ENCODE results near the gene MRPL37. TPM values are rescaled to one million over a fixed set of nuclear protein-coding genes. Genes with fewer than 3 reads are reported as not detected.

MRPL37 gene
- total RNA-seq: 100 to 1,000 TPM in 1 of 6 experiments, 10 to 100 TPM in 5; 56.2 to 108 (median 73.4) TPM
- long read RNA-seq, transcript MRPL37-202 (7 exons, 1,483 nt): major isoform, 17 of 25 reads
- long read RNA-seq, partial matches to known transcripts: 8 of 25 reads
- long read RNA-seq, other reads (novel, unspliced or antisense): 0 of 25 reads

GRCh38 chr1:54199765-54200518, at the start of gene MRPL37, which contains the start of gene CYB5RL:
Gene MRPL37, plus strand, starts transcription at chr1:54200167. Its CDS starts 77 bp downstream, at chr1:54200244.
Gene CYB5RL, minus strand, starts transcription at chr1:54200030. Its CDS starts 4,414 bp downstream, at chr1:54195616.
- peak; percentile 97 to 98 (median 98) for ATAC-seq
- Histone ChIP-seq H3K36me3 (peaks cover 0 to 9% (median under 1%) of the 10 kb centered on the region in 4 donors), H3K27ac (peak within 1 kb of the TSS; percentile 67 to 85 (median 83))

GRCh38 chr1:54151013-54151412, 49.0 kb upstream of the MRPL37 start:
- H3K4me3 ChIP-seq: no peak overlapping the region
- ATAC-seq: no peak
- intact Hi-C loops (cut with DNase I): no loop called here
- H3K27ac ChIP-seq: no peak overlapping the region
- 100% methylated on average over 5 of the region's 5 CpGs for WGBS (ENCODE audit: insufficient coverage, low coverage, low lambda C conversion rate, missing lambda C conversion rate)
- no peak for DNase-seq
- TF ChIP-seq POLR2A (IDR thresholded peaks at IDR 0.05) (no peak), CTCF (IDR thresholded peaks at IDR 0.05) (no peak)
- H3K27me3 ChIP-seq: no peaks in the 10 kb centered on the region
- peaks cover 0 to 11% (median 4%) of the 10 kb centered on the region in 4 donors for H3K4me1 ChIP-seq
- no peaks in the 10 kb centered on the region for H3K9me3 ChIP-seq
- H3K36me3 ChIP-seq: no peaks in the 10 kb centered on the region

More at GRCh38 chr1:54199765-54200518, at the start of gene MRPL37, which contains the start of gene CYB5RL:
- H3K27me3 ChIP-seq: no peaks in the 10 kb centered on the region
- intact Hi-C loops (cut with DNase I): no loop called here
- peaks cover 0 to 24% (median 8%) of the 10 kb centered on the region in 4 donors for H3K4me1 ChIP-seq
- DNase-seq: peak; percentile 90 to 96 (median 92)
- H3K9me3 ChIP-seq: no peaks in the 10 kb centered on the region
- 0% methylated on average over 18 of the region's 51 CpGs for WGBS (ENCODE audit: insufficient coverage, low coverage, low lambda C conversion rate, missing lambda C conversion rate)
- H3K4me3 ChIP-seq: peak within 1 kb of the TSS; percentile 86 to 99 (median 97)
- TF ChIP-seq CTCF (IDR thresholded peaks at IDR 0.05) (no peak), POLR2A (IDR thresholded peaks at IDR 0.05) (peak; percentile 53)

GRCh38 chr1:54152696-54153095, 47.3 kb upstream of the MRPL37 start, which contains the start of gene CDCP2:
Gene CDCP2, minus strand, starts transcription at chr1:54153000. Its CDS starts 78 bp downstream, at chr1:54152922.
- TF ChIP-seq POLR2A (IDR thresholded peaks at IDR 0.05): no peak
- no peak for TF ChIP-seq CTCF (IDR thresholded peaks at IDR 0.05)
- H3K4me1 ChIP-seq: peaks cover 0 to 11% (median 4%) of the 10 kb centered on the region in 4 donors
- no peaks in the 10 kb centered on the region for H3K27me3 ChIP-seq
- intact Hi-C loops (cut with DNase I): no loop called here
- H3K36me3 ChIP-seq: no peaks in the 10 kb centered on the region
- ATAC-seq (no peak), DNase-seq (no peak)
- no peak within 1 kb of the TSS for H3K4me3 ChIP-seq
- WGBS (ENCODE audit: insufficient coverage, low coverage, low lambda C conversion rate, missing lambda C conversion rate): 84% methylated on average over 2 of the region's 5 CpGs
- no peak within 1 kb of the TSS for H3K27ac ChIP-seq
- H3K9me3 ChIP-seq: no peaks in the 10 kb centered on the region

GRCh38 chr1:54153535-54154439, 46.2 kb upstream of the MRPL37 start:
- H3K27ac ChIP-seq: no peak overlapping the region
- H3K36me3 ChIP-seq: no peaks in the 10 kb centered on the region
- H3K27me3 ChIP-seq: no peaks in the 10 kb centered on the region
- DNase-seq (peak; percentile 71 to 90 (median 81)), ATAC-seq (peak; percentile 96 to 98 (median 98))
- intact Hi-C loops (cut with DNase I): no loop called here
- H3K4me3 ChIP-seq: no peak overlapping the region
- WGBS (ENCODE audit: insufficient coverage, low coverage, low lambda C conversion rate, missing lambda C conversion rate): 27% methylated on average over 16 of the region's 19 CpGs
- no peaks in the 10 kb centered on the region for H3K9me3 ChIP-seq
- no peak for TF ChIP-seq CTCF (IDR thresholded peaks at IDR 0.05)
- no peak for TF ChIP-seq POLR2A (IDR thresholded peaks at IDR 0.05)
- peaks cover 0 to 11% (median 4%) of the 10 kb centered on the region in 4 donors for H3K4me1 ChIP-seq

Measured in right lobe of liver (tissue), 6 donors.